Measurements from ENCODE around the gene SIRT5.

- no peak for TF ChIP-seq GATA2 (IDR thresholded peaks at IDR 0.05; ENCODE audit: low read depth, low read length)
- TF ChIP-seq GATA3 (IDR thresholded peaks at IDR 0.05; ENCODE audit: low read depth, low read length): no peak
Measured at GRCh38 chr6:13534536-13534935, 39.9 kb upstream of the SIRT5 start.

Measured in SH-SY5Y (cell line).